LNCAP (cell line): Measurements from ENCODE around the gene SLC6A6.

Experiments used
- TF ChIP-seq, protein P1 (sequence below): fragments of 450-650 bp; IDR thresholded peaks from 2 replicates; pipeline ENCODE4 v1.5.1; 2017; ENCODE audit warnings: mild to moderate bottlenecking

The SLC6A6 gene

DNA sequence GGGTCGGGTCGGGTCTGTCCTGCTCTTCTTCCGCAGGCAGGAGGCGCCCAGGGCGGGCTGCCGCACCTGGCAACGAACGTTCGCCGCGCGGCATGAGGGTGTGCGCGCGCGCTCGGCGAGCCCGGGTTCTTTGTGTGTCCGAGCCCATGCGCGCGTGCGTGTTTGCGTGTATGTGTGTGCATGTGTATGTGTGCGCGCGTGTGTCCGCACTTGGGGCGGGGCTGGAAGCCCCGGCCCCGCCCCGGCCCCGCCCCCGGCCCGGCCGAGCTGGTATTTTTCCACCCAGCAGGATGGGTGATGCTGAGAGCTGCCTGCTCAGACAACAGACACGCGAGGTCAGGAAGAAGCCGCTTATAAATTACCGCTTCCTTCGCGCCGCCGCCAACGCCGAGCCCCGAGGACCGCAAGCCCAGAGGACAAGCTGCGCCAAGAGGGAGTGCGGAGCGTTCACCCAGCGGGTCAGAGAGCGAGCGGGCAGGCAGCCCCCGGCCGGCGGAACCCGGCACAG lies at the start of gene SLC6A6:
SLC6A6 (plus strand) TSS at position 303 of the 508 bp plus-strand sequence. CDS start 41,029 bp downstream, outside the sequence.
- TF ChIP-seq, protein P1, sequence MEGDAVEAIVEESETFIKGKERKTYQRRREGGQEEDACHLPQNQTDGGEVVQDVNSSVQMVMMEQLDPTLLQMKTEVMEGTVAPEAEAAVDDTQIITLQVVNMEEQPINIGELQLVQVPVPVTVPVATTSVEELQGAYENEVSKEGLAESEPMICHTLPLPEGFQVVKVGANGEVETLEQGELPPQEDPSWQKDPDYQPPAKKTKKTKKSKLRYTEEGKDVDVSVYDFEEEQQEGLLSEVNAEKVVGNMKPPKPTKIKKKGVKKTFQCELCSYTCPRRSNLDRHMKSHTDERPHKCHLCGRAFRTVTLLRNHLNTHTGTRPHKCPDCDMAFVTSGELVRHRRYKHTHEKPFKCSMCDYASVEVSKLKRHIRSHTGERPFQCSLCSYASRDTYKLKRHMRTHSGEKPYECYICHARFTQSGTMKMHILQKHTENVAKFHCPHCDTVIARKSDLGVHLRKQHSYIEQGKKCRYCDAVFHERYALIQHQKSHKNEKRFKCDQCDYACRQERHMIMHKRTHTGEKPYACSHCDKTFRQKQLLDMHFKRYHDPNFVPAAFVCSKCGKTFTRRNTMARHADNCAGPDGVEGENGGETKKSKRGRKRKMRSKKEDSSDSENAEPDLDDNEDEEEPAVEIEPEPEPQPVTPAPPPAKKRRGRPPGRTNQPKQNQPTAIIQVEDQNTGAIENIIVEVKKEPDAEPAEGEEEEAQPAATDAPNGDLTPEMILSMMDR, result peak; percentile 51

DNA sequence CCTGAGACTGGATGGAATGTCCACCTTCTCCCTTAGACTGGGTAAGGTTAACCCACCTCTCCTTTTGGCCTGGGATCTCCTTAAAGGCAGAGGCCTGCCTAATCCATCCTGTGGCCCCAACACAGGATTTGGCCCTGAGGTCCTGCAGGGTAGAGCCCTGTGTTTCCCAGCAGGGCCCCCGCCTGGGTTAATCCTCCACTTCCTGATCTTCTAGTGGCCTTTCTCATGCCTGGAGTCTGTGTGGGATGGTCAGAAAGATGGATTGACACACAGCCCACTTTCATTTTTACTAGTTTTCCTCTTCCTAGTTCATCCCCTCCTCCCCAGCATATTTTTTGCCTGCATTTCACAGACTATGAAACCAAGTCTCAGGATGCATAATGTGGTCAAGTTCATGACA lies 48.9 kb upstream of the SLC6A6 start:
- TF ChIP-seq, protein P1, result no peak

DNA sequence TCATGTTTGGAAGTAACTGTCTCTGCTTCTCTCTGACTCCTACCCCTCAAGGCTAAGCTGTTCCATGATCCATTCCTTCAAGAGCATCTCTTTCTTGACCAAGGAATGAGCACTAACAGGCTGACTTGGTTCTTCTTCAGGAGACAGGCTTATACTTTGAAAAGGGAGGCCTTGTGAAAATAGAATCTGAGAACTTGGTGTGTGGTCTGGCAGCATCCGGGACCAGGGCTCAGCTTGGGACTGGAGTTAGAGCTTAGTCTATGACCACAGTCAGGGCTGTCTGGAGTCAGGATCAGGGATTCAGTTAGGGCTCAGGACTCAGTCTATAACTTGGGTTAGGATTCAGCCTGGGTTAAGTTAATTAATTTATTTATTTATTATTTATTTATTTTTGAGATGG lies 44.9 kb upstream of the SLC6A6 start:
- TF ChIP-seq, protein P1, result no peak

DNA sequence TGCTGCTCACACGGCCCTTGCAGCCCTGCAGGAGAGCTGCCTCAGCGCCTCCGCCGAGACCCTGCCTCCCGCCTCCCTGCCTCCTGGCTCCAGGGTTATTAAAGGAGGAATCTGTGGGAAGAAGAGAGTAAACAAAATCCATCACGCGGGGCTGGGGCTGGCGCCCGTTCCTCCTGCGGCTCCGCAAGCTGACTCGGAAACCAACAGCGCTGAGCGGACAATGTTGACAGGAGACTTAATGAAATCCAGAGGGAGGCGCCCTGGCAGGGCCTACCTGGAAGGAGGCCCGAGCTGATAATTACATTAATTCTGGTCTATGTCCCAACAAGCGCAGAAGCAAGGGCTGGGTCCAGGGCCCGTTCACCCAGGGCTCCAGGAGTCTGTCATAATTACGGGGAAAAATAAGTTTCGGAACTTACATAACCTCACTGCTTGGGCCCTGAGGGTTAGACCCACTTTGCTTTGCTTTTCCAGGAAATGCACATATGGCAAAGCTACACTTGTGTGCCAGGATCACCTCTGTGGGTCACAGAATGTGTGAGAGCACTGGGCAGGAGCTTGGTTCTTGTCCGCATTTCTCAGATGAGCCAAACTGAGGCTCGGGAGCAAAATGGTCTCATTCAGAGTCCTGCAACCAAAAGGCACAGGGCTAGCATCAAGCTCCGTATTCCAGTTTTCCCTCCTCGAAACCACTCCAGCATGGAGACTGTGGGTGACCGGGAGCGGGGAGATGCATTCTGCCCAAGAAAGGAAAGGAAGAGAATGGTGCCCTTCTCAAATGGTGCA lies 43.8 kb upstream of the SLC6A6 start:
- TF ChIP-seq, protein P1, result no peak

DNA sequence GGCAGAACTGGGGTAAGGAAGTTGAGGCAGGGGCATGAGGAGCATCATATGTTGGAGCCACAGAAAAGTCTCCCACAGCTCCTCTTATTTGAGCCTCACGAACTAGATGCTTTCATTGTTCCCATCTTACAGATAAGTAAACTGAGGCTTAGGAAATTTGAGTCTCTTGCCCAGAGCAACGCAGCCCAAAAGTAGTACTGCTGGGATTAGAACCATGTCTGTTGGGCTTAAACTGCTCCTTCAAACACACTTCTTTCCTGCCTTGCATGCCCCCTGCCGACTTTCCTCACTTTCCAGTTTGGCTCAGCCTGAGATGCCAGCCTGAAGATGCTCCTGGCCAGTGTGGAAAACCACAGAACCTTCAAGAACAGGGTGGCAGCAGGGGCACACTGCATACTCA lies 43.1 kb upstream of the SLC6A6 start:
- TF ChIP-seq, protein P1, result no peak

DNA sequence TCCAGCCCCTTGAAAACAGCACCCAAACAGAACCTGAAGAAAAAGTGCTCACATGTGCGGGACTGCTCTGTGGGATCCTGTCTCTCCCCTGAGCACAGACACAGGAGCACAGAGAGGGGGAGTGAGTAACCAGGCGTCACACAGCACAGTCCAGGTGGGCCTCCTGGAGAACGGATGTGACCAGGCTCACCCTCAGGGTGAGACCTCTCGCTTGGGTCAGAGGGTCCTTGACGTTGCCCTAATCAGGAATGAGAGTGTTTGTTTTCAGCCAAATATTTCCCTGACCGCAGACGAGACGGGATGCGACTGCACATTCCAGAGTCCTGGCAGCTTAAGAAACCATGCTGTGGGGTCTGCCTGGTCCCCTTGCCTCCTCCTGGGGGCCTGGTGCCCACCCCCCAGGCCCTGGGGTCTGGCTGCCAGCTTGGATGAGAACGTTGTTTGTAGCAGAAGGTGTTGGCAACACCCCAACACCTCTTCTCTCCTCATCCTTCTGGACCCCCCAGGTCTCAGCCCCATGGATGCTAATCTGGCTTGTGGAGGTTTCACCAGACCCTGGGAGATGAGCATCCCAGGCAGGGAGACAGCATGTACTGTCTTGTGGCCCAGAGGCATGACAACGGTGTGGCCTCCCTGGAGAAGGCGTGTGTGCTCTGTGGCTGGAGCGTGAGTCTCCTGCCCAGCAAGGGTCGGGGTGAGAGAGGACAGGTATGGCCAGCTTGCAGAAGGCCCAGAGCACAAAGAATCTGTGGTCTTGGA lies 42.1 kb upstream of the SLC6A6 start:
- TF ChIP-seq, protein P1, result no peak

DNA sequence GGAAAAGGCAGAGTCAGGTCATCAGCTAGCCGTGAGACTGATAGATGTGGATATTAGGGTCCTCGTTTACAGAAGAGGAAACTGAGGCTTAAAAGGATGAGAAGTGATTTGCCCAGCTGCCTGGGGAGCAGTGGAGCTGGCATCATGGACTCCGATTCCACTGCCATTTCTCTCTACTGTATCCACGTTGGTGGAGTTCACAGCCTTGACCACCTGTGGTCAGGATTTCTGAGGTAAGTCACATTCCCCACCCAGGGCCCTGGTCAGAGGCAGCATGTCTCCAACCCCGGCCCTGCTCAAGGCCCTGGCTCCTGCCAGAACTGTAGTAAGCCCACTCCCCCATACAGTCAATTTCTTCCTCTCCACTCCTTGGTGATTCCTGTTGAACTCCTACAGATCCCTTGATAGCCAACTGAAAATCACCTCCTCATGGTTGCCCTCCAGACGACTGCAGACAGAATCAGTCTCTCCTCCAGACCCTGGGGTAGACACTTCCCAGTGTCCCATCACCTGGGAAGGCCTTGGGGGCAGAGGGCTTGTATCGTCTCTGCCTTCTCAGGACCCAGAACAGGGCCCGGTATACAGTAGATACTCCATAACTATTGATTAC lies 41.2 kb upstream of the SLC6A6 start:
- TF ChIP-seq, protein P1, result no peak
